Panc1 (cell line): Measurements from ENCODE around the gene FAM83E.
"Not testable (repeated sequence)": the region's sequence is repeated elsewhere in the genome, so short reads cannot be mapped to it uniquely, and the experiment has no call there.

Experiments used
- CTCF ChIP-seq: fragments of 450-650 bp; IDR thresholded peaks from 2 replicates; pipeline ENCODE4 v1.5.1; 2017; ENCODE audit warnings: mild to moderate bottlenecking
- POLR2AphosphoS5 ChIP-seq: IDR thresholded peaks from 2 replicates; pipeline ENCODE4 v1.6.1; 2012; ENCODE audit warnings: mild to moderate bottlenecking, low read depth, low read length, moderate library complexity
- SIN3A ChIP-seq: IDR thresholded peaks from 2 replicates; pipeline ENCODE4 v1.6.1; 2012; ENCODE audit warnings: low read depth, mild to moderate bottlenecking, low read length, moderate library complexity, borderline replicate concordance; ENCODE audit not compliant: insufficient read depth
- TCF7L2 ChIP-seq: IDR thresholded peaks from 2 replicates; pipeline ENCODE4 v1.6.1; 2011; ENCODE audit warnings: mild to moderate bottlenecking, low read depth, low read length, inconsistent platforms
- TF ChIP-seq, protein P1 (sequence below), 2 experiments: IDR thresholded peaks; 2 replicates each; pipeline ENCODE4 v1.6.1; 2011 to 2012; ENCODE audit warnings: low read depth in 2 of 2, control low read depth in 1 of 2, low read length in 1 of 2, mild to moderate bottlenecking in 1 of 2, moderate library complexity in 1 of 2; ENCODE audit not compliant: insufficient read depth in 1 of 2

DNA sequence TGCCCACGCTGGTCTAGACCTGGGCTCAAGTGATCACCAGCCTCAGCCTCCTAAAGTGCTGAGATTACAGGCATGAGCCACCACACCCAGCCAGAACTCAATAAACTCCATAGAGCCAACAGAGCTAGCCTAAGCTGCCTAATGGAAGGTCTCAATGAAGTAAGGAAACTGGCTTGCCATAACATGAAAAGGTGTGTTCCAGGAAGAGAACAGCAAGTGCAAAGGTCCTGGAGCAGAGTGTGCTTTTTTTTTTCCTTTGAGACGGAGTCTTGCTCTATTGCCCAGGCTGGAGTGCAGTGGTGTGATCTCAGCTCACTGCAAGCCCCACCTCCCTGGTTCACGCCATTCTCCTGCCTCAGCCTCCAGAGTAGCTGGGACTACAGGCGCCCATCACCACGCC, 43.0 kb upstream of the FAM83E start:
- not testable (repeated sequence) for TF ChIP-seq CTCF, POLR2AphosphoS5, SIN3A, TCF7L2
- TF ChIP-seq, protein P1, sequence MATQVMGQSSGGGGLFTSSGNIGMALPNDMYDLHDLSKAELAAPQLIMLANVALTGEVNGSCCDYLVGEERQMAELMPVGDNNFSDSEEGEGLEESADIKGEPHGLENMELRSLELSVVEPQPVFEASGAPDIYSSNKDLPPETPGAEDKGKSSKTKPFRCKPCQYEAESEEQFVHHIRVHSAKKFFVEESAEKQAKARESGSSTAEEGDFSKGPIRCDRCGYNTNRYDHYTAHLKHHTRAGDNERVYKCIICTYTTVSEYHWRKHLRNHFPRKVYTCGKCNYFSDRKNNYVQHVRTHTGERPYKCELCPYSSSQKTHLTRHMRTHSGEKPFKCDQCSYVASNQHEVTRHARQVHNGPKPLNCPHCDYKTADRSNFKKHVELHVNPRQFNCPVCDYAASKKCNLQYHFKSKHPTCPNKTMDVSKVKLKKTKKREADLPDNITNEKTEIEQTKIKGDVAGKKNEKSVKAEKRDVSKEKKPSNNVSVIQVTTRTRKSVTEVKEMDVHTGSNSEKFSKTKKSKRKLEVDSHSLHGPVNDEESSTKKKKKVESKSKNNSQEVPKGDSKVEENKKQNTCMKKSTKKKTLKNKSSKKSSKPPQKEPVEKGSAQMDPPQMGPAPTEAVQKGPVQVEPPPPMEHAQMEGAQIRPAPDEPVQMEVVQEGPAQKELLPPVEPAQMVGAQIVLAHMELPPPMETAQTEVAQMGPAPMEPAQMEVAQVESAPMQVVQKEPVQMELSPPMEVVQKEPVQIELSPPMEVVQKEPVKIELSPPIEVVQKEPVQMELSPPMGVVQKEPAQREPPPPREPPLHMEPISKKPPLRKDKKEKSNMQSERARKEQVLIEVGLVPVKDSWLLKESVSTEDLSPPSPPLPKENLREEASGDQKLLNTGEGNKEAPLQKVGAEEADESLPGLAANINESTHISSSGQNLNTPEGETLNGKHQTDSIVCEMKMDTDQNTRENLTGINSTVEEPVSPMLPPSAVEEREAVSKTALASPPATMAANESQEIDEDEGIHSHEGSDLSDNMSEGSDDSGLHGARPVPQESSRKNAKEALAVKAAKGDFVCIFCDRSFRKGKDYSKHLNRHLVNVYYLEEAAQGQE (IDR thresholded peaks at IDR 0.05; ENCODE audit: insufficient read depth in 1 of 2, low read depth in 2 of 2, low read length in 1 of 2): not testable (repeated sequence)
